Upper lobe of left lung (tissue), 4 donors: ENCODE results near the gene TCF7.

Source experiments
- EP300 ChIP-seq, 4 donors: sonication (generic); formaldehyde crosslinking; IDR thresholded peaks; one replicate each; pipeline ENCODE4 v1.5.1; 2017; ENCODE audit warnings: antibody characterized with exemption in 4 of 4, control low read depth in 2 of 4
- POLR2AphosphoS5 ChIP-seq, 2 donors: sonication (generic); formaldehyde crosslinking; IDR thresholded peaks; one replicate each; pipeline ENCODE4 v1.5.1; 2017; ENCODE audit warnings: antibody characterized with exemption in 2 of 2
- TF ChIP-seq, protein P1 (sequence below), 6 experiments: fragments of 450-650 bp in 4 of 6; fragments of 200-600 bp in 2 of 6; sonication (generic) in 2 of 6; IDR thresholded peaks; one replicate each; pipeline ENCODE4 v1.5.1; 2016 to 2019; ENCODE audit warnings: antibody characterized with exemption in 6 of 6

DNA sequence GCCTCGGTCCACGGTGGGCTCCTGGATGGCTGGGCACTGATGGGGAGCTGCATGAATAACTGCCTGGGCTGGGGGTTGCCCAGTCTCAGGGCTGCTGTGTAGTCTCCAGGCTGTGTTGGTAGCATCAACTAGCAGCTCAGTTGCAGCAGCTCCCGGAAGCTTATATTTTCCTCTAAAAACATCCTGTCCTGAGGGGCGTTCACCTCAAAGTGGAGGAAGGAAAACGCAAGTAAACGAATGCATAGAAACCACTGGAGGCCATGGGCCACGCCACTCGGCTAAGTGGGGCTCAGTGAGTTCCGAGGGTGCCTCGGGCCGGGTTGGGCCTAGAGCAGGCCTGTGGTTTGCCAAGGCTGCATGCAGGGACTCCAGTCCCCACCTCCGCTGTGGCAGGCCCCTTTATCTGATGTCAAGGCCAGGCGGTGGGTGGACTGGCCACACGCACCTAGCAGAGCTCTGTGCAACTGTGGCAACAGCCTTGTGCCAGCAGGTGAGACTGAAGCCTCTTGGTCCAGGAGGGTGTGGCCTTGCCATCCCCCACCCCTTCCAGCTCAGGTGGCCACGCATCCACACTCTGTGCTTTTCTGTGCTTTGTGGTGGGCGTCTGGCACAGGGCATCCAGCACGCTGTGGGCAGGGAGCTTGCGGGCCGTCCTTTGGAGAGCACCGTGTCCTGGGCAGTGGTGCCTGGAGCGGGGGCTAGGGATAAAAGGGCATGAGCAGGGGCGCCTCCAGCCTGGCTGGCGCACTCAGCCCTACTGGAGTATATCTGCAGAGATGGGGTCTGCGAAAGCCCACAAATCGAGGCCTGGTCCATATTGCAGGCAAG is 15.1 kb downstream of the TCF7 start:
- no peak for TF ChIP-seq POLR2AphosphoS5 (IDR thresholded peaks at IDR 0.05)
- TF ChIP-seq, protein P1, sequence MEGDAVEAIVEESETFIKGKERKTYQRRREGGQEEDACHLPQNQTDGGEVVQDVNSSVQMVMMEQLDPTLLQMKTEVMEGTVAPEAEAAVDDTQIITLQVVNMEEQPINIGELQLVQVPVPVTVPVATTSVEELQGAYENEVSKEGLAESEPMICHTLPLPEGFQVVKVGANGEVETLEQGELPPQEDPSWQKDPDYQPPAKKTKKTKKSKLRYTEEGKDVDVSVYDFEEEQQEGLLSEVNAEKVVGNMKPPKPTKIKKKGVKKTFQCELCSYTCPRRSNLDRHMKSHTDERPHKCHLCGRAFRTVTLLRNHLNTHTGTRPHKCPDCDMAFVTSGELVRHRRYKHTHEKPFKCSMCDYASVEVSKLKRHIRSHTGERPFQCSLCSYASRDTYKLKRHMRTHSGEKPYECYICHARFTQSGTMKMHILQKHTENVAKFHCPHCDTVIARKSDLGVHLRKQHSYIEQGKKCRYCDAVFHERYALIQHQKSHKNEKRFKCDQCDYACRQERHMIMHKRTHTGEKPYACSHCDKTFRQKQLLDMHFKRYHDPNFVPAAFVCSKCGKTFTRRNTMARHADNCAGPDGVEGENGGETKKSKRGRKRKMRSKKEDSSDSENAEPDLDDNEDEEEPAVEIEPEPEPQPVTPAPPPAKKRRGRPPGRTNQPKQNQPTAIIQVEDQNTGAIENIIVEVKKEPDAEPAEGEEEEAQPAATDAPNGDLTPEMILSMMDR (IDR thresholded peaks at IDR 0.05) = no peak
- TF ChIP-seq EP300 (IDR thresholded peaks at IDR 0.05) = no peak
